Subcutaneous abdominal adipose tissue (tissue), 5 donors: Measurements from ENCODE around the gene GPC6.
A peak's percentile ranks its signal among the peaks of the same experiment; 100 is the strongest.

Experiments used
- H3K27ac ChIP-seq: one replicate; pipeline ENCODE4 v1.7.0; 2013; ENCODE audit warnings: low read depth, mild to moderate bottlenecking, inconsistent platforms, low read length, moderate library complexity
- H3K27me3 ChIP-seq, 5 donors: one replicate each; pipeline ENCODE4 v1.7.0; 2013; ENCODE audit warnings: low read length in 5 of 5, inconsistent platforms in 1 of 5; ENCODE audit not compliant: control insufficient read depth in 5 of 5, insufficient read depth in 4 of 5
- H3K36me3 ChIP-seq, 5 donors: one replicate each; pipeline ENCODE4 v1.7.0; 2013; ENCODE audit warnings: low read length in 5 of 5; ENCODE audit not compliant: control insufficient read depth in 5 of 5, insufficient read depth in 5 of 5
- H3K4me1 ChIP-seq, 5 donors: one replicate each; pipeline ENCODE4 v1.7.0; 2013; ENCODE audit warnings: low read length in 5 of 5, mild to moderate bottlenecking in 3 of 5, moderate library complexity in 1 of 5; ENCODE audit not compliant: control insufficient read depth in 5 of 5, insufficient read depth in 5 of 5
- H3K4me3 ChIP-seq, 5 donors: one replicate each; pipeline ENCODE4 v1.7.0; 2013; ENCODE audit warnings: low read length in 5 of 5, low read depth in 1 of 5
- H3K9ac ChIP-seq, 5 donors: one replicate each; pipeline ENCODE4 v1.7.0; 2013; ENCODE audit warnings: low read length in 5 of 5, mild to moderate bottlenecking in 4 of 5, moderate library complexity in 3 of 5
- H3K9me3 ChIP-seq, 5 donors: one replicate each; pipeline ENCODE4 v1.7.0; 2013; ENCODE audit warnings: low read length in 5 of 5; ENCODE audit not compliant: control insufficient read depth in 5 of 5
- donor health status: healthy.
- donor health status: healthy.
- donor health status: healthy.
- donor health status: healthy.
- donor health status: healthy.

Gene GPC6

GRCh38 chr13:93882086-93882651, 655.6 kb downstream of the GPC6 start:
- Histone ChIP-seq H3K4me1 (no peaks in the 10 kb centered on the region), H3K27me3 (no peaks in the 10 kb centered on the region), H3K9me3 (peaks cover 0 to 9% (median 0%) of the 10 kb centered on the region in 5 donors), H3K36me3 (no peaks in the 10 kb centered on the region), H3K4me3 (no peak overlapping the region), H3K27ac (no peak overlapping the region), H3K9ac (no peak overlapping the region)

- H3K9me3 ChIP-seq, result no peaks in the 10 kb centered on the region
- peak overlapping the region in 1 of 5 donors; percentile 7 for H3K9ac ChIP-seq
- H3K4me3 ChIP-seq, result no peak overlapping the region
- H3K36me3 ChIP-seq, result no peaks in the 10 kb centered on the region
- H3K27ac ChIP-seq, result no peak overlapping the region
- no peaks in the 10 kb centered on the region for H3K27me3 ChIP-seq
- H3K4me1 ChIP-seq, result no peaks in the 10 kb centered on the region
Observed at GRCh38 chr13:93889430-93889951, 662.9 kb downstream of the GPC6 start.

GRCh38 chr13:93899981-93900380, 673.4 kb downstream of the GPC6 start:
- no peaks in the 10 kb centered on the region for H3K9me3 ChIP-seq
- no peaks in the 10 kb centered on the region for H3K36me3 ChIP-seq
- no peak overlapping the region for H3K9ac ChIP-seq
- no peaks in the 10 kb centered on the region for H3K27me3 ChIP-seq
- no peak overlapping the region for H3K4me3 ChIP-seq
- no peaks in the 10 kb centered on the region for H3K4me1 ChIP-seq
- H3K27ac ChIP-seq, result no peak overlapping the region

- H3K4me3 ChIP-seq, result no peak overlapping the region
- no peak overlapping the region for H3K27ac ChIP-seq
- H3K36me3 ChIP-seq, result no peaks in the 10 kb centered on the region
- H3K27me3 ChIP-seq, result no peaks in the 10 kb centered on the region
- H3K4me1 ChIP-seq, result no peaks in the 10 kb centered on the region
- no peak overlapping the region for H3K9ac ChIP-seq
- H3K9me3 ChIP-seq, result no peaks in the 10 kb centered on the region
Observed at GRCh38 chr13:93900731-93901130, 674.1 kb downstream of the GPC6 start.

- Histone ChIP-seq H3K27ac (no peak overlapping the region), H3K4me1 (no peaks in the 10 kb centered on the region), H3K36me3 (no peaks in the 10 kb centered on the region), H3K27me3 (no peaks in the 10 kb centered on the region), H3K9ac (no peak overlapping the region), H3K4me3 (no peak overlapping the region), H3K9me3 (no peaks in the 10 kb centered on the region)
Observed at GRCh38 chr13:93903909-93904308, 677.3 kb downstream of the GPC6 start.

- Histone ChIP-seq H3K4me3 (no peak overlapping the region), H3K4me1 (peaks cover 0 to 9% (median 0%) of the 10 kb centered on the region in 5 donors), H3K27ac (no peak overlapping the region), H3K27me3 (no peaks in the 10 kb centered on the region), H3K9me3 (peaks cover 0 to 3% (median 0%) of the 10 kb centered on the region in 5 donors), H3K9ac (no peak overlapping the region), H3K36me3 (no peaks in the 10 kb centered on the region)
Observed at GRCh38 chr13:93915269-93915809, 688.7 kb downstream of the GPC6 start.

- H3K4me1 ChIP-seq, result peaks cover 0 to 9% (median 0%) of the 10 kb centered on the region in 5 donors
- no peak overlapping the region for H3K27ac ChIP-seq
- no peak overlapping the region for H3K9ac ChIP-seq
- H3K36me3 ChIP-seq, result no peaks in the 10 kb centered on the region
- no peak overlapping the region for H3K4me3 ChIP-seq
- peaks cover 0 to 6% (median 0%) of the 10 kb centered on the region in 5 donors for H3K9me3 ChIP-seq
- no peaks in the 10 kb centered on the region for H3K27me3 ChIP-seq
Observed at GRCh38 chr13:93922063-93922855, 695.7 kb downstream of the GPC6 start.

GRCh38 chr13:93925990-93926389, 699.4 kb downstream of the GPC6 start:
- Histone ChIP-seq H3K36me3 (no peaks in the 10 kb centered on the region), H3K4me1 (no peaks in the 10 kb centered on the region), H3K9me3 (peaks cover 0 to 6% (median 0%) of the 10 kb centered on the region in 5 donors), H3K27me3 (no peaks in the 10 kb centered on the region), H3K4me3 (no peak overlapping the region), H3K27ac (no peak overlapping the region), H3K9ac (no peak overlapping the region)

GRCh38 chr13:93926425-93926824, 699.8 kb downstream of the GPC6 start:
- no peaks in the 10 kb centered on the region for H3K4me1 ChIP-seq
- peaks cover 0 to 3% (median 0%) of the 10 kb centered on the region in 5 donors for H3K9me3 ChIP-seq
- H3K27ac ChIP-seq, result no peak overlapping the region
- no peaks in the 10 kb centered on the region for H3K36me3 ChIP-seq
- H3K27me3 ChIP-seq, result no peaks in the 10 kb centered on the region
- no peak overlapping the region for H3K9ac ChIP-seq
- H3K4me3 ChIP-seq, result no peak overlapping the region

- Histone ChIP-seq H3K9ac (no peak overlapping the region), H3K27ac (no peak overlapping the region), H3K36me3 (no peaks in the 10 kb centered on the region), H3K4me1 (no peaks in the 10 kb centered on the region), H3K4me3 (no peak overlapping the region), H3K27me3 (no peaks in the 10 kb centered on the region), H3K9me3 (no peaks in the 10 kb centered on the region)
Observed at GRCh38 chr13:93927431-93927830, 700.8 kb downstream of the GPC6 start.
